K562 (cell line): ENCODE results near the gene ASS1. TPM values are rescaled to one million over a fixed set of nuclear protein-coding genes. Genes with fewer than 3 reads are reported as not detected.

Experiments used
- ATAC-seq: fragments of 200-7000 bp; cut with Tn5 transposase; 3 replicates; pipeline ENCODE4 v1.9.1; 2020; ENCODE audit warnings: moderate library complexity
- BruUV-seq: library from RNA; stranded (reverse); fragments of 400-500 nt; replicated peaks from 2 replicates; lab custom pipeline; 2021; lab: Mats Ljungman, UMichigan
- CTCF ChIA-PET: fragments of 300-600 bp; formaldehyde crosslinking; extraction: SDS; loops from one replicate; lab custom pipeline; 2021; ENCODE audit warnings: low intra/inter-chr PET ratio; lab: Yijun Ruan, JAX
- POLR2A ChIA-PET: fragments of 300-600, 350-650 bp; sonication (Branson Sonifier 250); formaldehyde crosslinking; extraction: SDS; loops from one replicate; lab custom pipeline; 2021; ENCODE audit warnings: antibody characterized with exemption, inconsistent platforms; lab: Yijun Ruan, JAX
- DNase-seq, 4 experiments: peaks; one replicate each; pipeline versions ENCODE4 v3.0.0 to v3.0.0-alpha.2; 2011 to 2018; ENCODE audit warnings: low spot score in 3 of 4, mixed read lengths in 3 of 4; ENCODE audit errors: extremely low read depth in 1 of 4
- FAIRE-seq: peaks from 2 replicates; lab custom pipeline; 2011; peaks lifted over from hg19 to GRCh38; lab: Jason Lieb, UNC
- H2AFZ ChIP-seq: 2 replicates; pipeline ENCODE4 v1.6.0; 2011; ENCODE audit warnings: low read depth, low read length, control low read depth, inconsistent platforms
- H3K27ac ChIP-seq: fragments of 200-600 bp; 3 replicates; pipeline ENCODE4 v1.8.0; 2011; ENCODE audit warnings: low read depth, mild to moderate bottlenecking, control low read depth, inconsistent platforms, low read length, moderate library complexity, mixed read lengths; ENCODE audit errors: extremely low read depth
- H3K27me3 ChIP-seq, 2 experiments: fragments of 300-600 bp in 1 of 2; 2 replicates in 1 of 2; 3 replicates in 1 of 2; pipeline versions ENCODE4 v1.6.0 to v1.8.0; 2011; ENCODE audit warnings: inconsistent platforms in 2 of 2, low read length in 2 of 2, mild to moderate bottlenecking in 1 of 2, mixed read lengths in 1 of 2, moderate library complexity in 1 of 2; ENCODE audit not compliant: control insufficient read depth in 2 of 2, insufficient read depth in 2 of 2
- H3K36me3 ChIP-seq: fragments of 300-600 bp; 3 replicates; pipeline ENCODE4 v1.8.0; 2011; ENCODE audit warnings: mild to moderate bottlenecking, low read length, inconsistent platforms; ENCODE audit not compliant: control insufficient read depth, insufficient read depth
- H3K4me1 ChIP-seq, 2 experiments: fragments of 200-600 bp in 1 of 2; replicated peaks in 1 of 2; 2 replicates in 1 of 2; 3 replicates in 1 of 2; pipeline versions ENCODE4 v1.5.1 to v1.8.0; 2011; ENCODE audit warnings: inconsistent platforms in 2 of 2, low read length in 2 of 2, mild to moderate bottlenecking in 1 of 2, mixed read lengths in 1 of 2, moderate library complexity in 1 of 2; ENCODE audit not compliant: control insufficient read depth in 2 of 2, insufficient read depth in 2 of 2
- H3K4me2 ChIP-seq: 2 replicates; pipeline ENCODE4 v1.6.1; 2011; ENCODE audit warnings: low read length, control low read depth, inconsistent platforms, mixed read lengths; ENCODE audit not compliant: insufficient read depth
- H3K4me3 ChIP-seq: fragments of 200-600 bp; sonication (generic), shearing (Covaris generic); 2 replicates; pipeline ENCODE4 v1.5.1; 2016; ENCODE audit warnings: control low read depth, inconsistent platforms
- H3K79me2 ChIP-seq: fragments of 200-600 bp; 3 replicates; pipeline ENCODE4 v1.8.0; 2011; ENCODE audit warnings: low read length, inconsistent platforms; ENCODE audit not compliant: control insufficient read depth, insufficient read depth
- H3K9ac ChIP-seq, 2 experiments: 2 replicates each; pipeline versions ENCODE4 v1.6.0 to v1.6.1; 2011; ENCODE audit warnings: low read depth in 2 of 2, low read length in 2 of 2, control low read depth in 1 of 2, inconsistent platforms in 1 of 2, mild to moderate bottlenecking in 1 of 2, mixed read lengths in 1 of 2; ENCODE audit not compliant: insufficient read depth in 1 of 2
- H3K9me1 ChIP-seq: one replicate; pipeline ENCODE4 v1.6.0; 2011; ENCODE audit warnings: inconsistent platforms, mild to moderate bottlenecking, low read length, moderate library complexity; ENCODE audit not compliant: control insufficient read depth, insufficient read depth
- H3K9me3 ChIP-seq: replicated peaks from 2 replicates; pipeline ENCODE4 v1.5.1; 2011; ENCODE audit warnings: low read depth, low read length, inconsistent platforms; ENCODE audit not compliant: control insufficient read depth, insufficient read depth
- H4K20me1 ChIP-seq: replicated peaks from 2 replicates; pipeline ENCODE4 v1.6.1; 2011; ENCODE audit warnings: low read length, inconsistent platforms, mixed read lengths; ENCODE audit not compliant: control insufficient read depth, insufficient read depth
- BCOR ChIP-seq: fragments of 450-650 bp; IDR thresholded peaks from 2 replicates; pipeline ENCODE4 v1.6.1; 2016
- CHD4 ChIP-seq: fragments of 200-600 bp; sonication (generic); IDR thresholded peaks from 3 replicates; pipeline ENCODE4 v1.6.1; 2012; ENCODE audit warnings: low read depth, mild to moderate bottlenecking, mixed read lengths, low read length, inconsistent platforms; ENCODE audit not compliant: insufficient read depth, insufficient replicate concordance, poor library complexity, severe bottlenecking
- EHMT2 ChIP-seq: fragments of 450-650 bp; IDR thresholded peaks from 2 replicates; pipeline ENCODE4 v1.6.1; 2018; ENCODE audit warnings: antibody characterized with exemption
- EWSR1 ChIP-seq: fragments of 450-650 bp; IDR thresholded peaks from 2 replicates; pipeline ENCODE4 v1.6.1; 2018; ENCODE audit warnings: borderline replicate concordance, mild to moderate bottlenecking, low read depth, moderate library complexity; ENCODE audit not compliant: partially characterized antibody
- GATA2 ChIP-seq: sonication (generic); formaldehyde crosslinking; IDR thresholded peaks from 2 replicates; pipeline ENCODE4 v1.4.0; 2020; ENCODE audit warnings: mild to moderate bottlenecking, missing genetic modification reagents
- GATAD2A ChIP-seq: fragments of 450-650 bp; IDR thresholded peaks from 2 replicates; pipeline ENCODE4 v1.6.1; 2017
- KDM2B ChIP-seq: fragments of 250-450 bp; sonication (Bioruptor Pico); IDR thresholded peaks from 2 replicates; pipeline ENCODE4 v1.8.0; 2021; ENCODE audit warnings: mild to moderate bottlenecking, moderate library complexity
- MYNN ChIP-seq, 2 experiments: sonication (generic); formaldehyde crosslinking in 1 of 2; IDR thresholded peaks; 2 replicates each; pipeline versions ENCODE4 v1.5.0 to v1.6.1; 2016 to 2020; ENCODE audit warnings: antibody characterized with exemption in 1 of 2, missing genetic modification reagents in 1 of 2
- SMAD4 ChIP-seq: fragments of 250-450 bp; sonication (Bioruptor Pico); conservative IDR thresholded peaks from 2 replicates; pipeline ENCODE4 v1.8.0; 2021; ENCODE audit warnings: inconsistent platforms, mild to moderate bottlenecking, moderate library complexity
- TARDBP ChIP-seq: fragments of 450-650 bp; IDR thresholded peaks from 2 replicates; pipeline ENCODE4 v1.6.1; 2016
- TBP ChIP-seq: optimal IDR thresholded peaks from 2 replicates; pipeline ENCODE3; 2011; ENCODE audit warnings: low read depth, low read length, improper control_type of control experiment
- XRCC5 ChIP-seq: fragments of 200-400 bp; formaldehyde crosslinking; IDR thresholded peaks from 2 replicates; pipeline ENCODE4 v1.6.1; 2017; ENCODE audit warnings: low read depth, mild to moderate bottlenecking, low read length
- ZBTB1 ChIP-seq: sonication (generic); formaldehyde crosslinking; IDR thresholded peaks from 2 replicates; pipeline ENCODE4 v1.8.1; 2023; ENCODE audit warnings: missing genetic modification reagents, low read depth, mild to moderate bottlenecking, borderline replicate concordance
- ZNF263 ChIP-seq: sonication (generic); formaldehyde crosslinking; IDR thresholded peaks from 2 replicates; pipeline ENCODE4 v1.8.0; 2022; ENCODE audit warnings: mild to moderate bottlenecking, missing genetic modification reagents, borderline replicate concordance
- ZNF3 ChIP-seq: fragments of 250-450 bp; sonication (Bioruptor Pico); IDR thresholded peaks from 2 replicates; pipeline ENCODE4 v1.5.0; 2021; ENCODE audit warnings: mild to moderate bottlenecking, moderate library complexity
- ZNF583 ChIP-seq: fragments of 250-450 bp; sonication (Bioruptor Pico); IDR thresholded peaks from 2 replicates; pipeline ENCODE4 v1.4.0; 2020
- ZNF695 ChIP-seq: fragments of 450-650 bp; formaldehyde crosslinking; IDR thresholded peaks from 2 replicates; pipeline ENCODE4 v1.4.0; 2020; ENCODE audit warnings: mild to moderate bottlenecking, moderate library complexity
- WGBS: fragments of 100-300 bp; shearing (Covaris generic); methylation state at CpG from one replicate; pipeline ENCODE4 v1.1.6; 2016; ENCODE audit warnings: low coverage, mixed read lengths; ENCODE audit not compliant: insufficient coverage; ENCODE audit errors: missing lambda C conversion rate; 5-methylcytosine and 5-hydroxymethylcytosine counted together
- in situ Hi-C: fragments of 300-500 bp; cut with MboI; formaldehyde crosslinking; loops from 4 replicates; pipeline ENCODE4 v1.15.0; 2018; ENCODE audit warnings: inconsistent platforms, mixed read lengths
- intact Hi-C: fragments of 100-400 bp; cut with micrococcal nuclease; formaldehyde crosslinking; loops from 2 replicates; pipeline ENCODE4 v1.14.2; 2022
- polyA plus RNA-seq, 8 experiments: library from polyadenylated mRNA; depleted of rRNA in 4 of 8; stranded (reverse) in 5 of 8; unstranded in 3 of 8; fragments of >200 nt; fragmentation: Nextera tagmentation in 2 of 8; fragmentation: Illumina TruSeq in 1 of 8; extraction: Ambion mirVana in 2 of 8; extraction: Trizol in 1 of 8; gene quantifications; 2 replicates each; pipeline versions ENCODE4 v1.2.1 to v1.2.3, GENCODE V29; 2011 to 2014; ENCODE audit warnings: inconsistent platforms in 1 of 8, missing spikeins in 1 of 8
- total RNA-seq, 7 experiments: library from RNA; depleted of rRNA in 6 of 7; stranded (reverse); fragments of >200 nt in 6 of 7; fragmentation: Illumina TruSeq in 2 of 7; extraction: Trizol in 2 of 7; gene quantifications; 2 replicates each; pipeline versions ENCODE4 v1.2.1 to v1.2.3, GENCODE V29; 2011 to 2021; ENCODE audit warnings: low replicate concordance in 1 of 7
- TF ChIP-seq, protein P1 (sequence below): IDR thresholded peaks from 2 replicates; pipeline ENCODE4 v1.6.1; 2016; ENCODE audit warnings: missing genetic modification characterization, missing compliant biosample characterization
- TF ChIP-seq, protein P2 (sequence below), 2 experiments: IDR thresholded peaks; 2 replicates each; pipeline ENCODE4 v1.6.1; 2012; ENCODE audit warnings: improper control_type of control experiment in 2 of 2, low read depth in 2 of 2, low read length in 2 of 2, borderline replicate concordance in 1 of 2

The ASS1 gene
- total and polyA plus RNA-seq, 9 of the 15 experiments (the other 6 are each of a cell fraction or from before 2014, with no cell fraction given) = 1.5 to 5.7 (median 3.7) TPM

DNA sequence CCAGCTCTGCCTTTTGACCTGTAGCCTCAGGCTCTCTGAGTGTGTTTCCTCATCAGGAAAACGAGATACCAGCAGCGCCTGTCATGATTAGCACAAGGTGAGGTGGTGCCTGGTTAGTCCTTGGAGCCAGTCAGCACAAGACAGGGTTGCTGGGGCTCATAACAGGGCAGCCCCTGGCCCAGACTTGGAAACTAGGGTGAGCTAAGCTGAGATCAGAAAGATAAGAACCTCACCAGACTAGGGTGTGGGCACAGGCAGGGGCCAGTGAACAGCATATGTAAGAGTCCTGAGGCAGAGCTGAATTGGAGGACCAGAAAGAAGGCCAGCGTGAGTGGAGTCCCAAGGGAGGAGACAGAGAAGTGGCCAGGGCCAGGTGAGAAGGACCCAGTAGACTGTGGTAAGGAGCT is 91.9 kb downstream of the ASS1 start:
- in situ Hi-C loops = no loop called here
- Histone ChIP-seq H3K4me3 (peak overlapping the region; percentile 33; the same call in 1 of the 2 replicates), H3K27me3 (no peaks in the 10 kb centered on the region), H3K4me1 (peaks cover 43 to 67% of the 10 kb centered on the region in 2 experiments), H4K20me1 (no peaks in the 10 kb centered on the region), H3K36me3 (no peaks in the 10 kb centered on the region), H3K27ac (peak overlapping the region; percentile 71), H3K79me2 (no peaks in the 10 kb centered on the region), H3K4me2 (peak overlapping the region; percentile 88), H3K9me3 (no peaks in the 10 kb centered on the region), H3K9ac (peak overlapping the region; percentile 55 to 89; a peak in 3 of 4 replicates), H2AFZ (peak overlapping the region; percentile 84; the same call in 1 of the 2 replicates), H3K9me1 (no peaks in the 10 kb centered on the region)
- ATAC-seq (peak; percentile 44), DNase-seq (peak; percentile 36 to 68 (median 62)), FAIRE-seq (peak; percentile 44)
- BruUV-seq = no TSS peak
- ChIA-PET CTCF (no interaction called here), POLR2A (interaction anchor here (0.9 to 2.3 kb wide), 7 partner anchors 8 to 101 kb away, joined by 3 to 11 read pairs (median 3); no protein-coding TSS in a partner anchor)
- WGBS = 11% methylated on average over 3 of the region's 3 CpGs
- intact Hi-C loops = loop anchor here (5.0 kb wide), 1 partner anchor 41 kb away; the partner anchor contains the start of gene FUBP3
- 0 out of 2 replicates have a peak, but pooled peaks have one; percentile 13 for TF ChIP-seq GATAD2A
- TF ChIP-seq, protein P1, sequence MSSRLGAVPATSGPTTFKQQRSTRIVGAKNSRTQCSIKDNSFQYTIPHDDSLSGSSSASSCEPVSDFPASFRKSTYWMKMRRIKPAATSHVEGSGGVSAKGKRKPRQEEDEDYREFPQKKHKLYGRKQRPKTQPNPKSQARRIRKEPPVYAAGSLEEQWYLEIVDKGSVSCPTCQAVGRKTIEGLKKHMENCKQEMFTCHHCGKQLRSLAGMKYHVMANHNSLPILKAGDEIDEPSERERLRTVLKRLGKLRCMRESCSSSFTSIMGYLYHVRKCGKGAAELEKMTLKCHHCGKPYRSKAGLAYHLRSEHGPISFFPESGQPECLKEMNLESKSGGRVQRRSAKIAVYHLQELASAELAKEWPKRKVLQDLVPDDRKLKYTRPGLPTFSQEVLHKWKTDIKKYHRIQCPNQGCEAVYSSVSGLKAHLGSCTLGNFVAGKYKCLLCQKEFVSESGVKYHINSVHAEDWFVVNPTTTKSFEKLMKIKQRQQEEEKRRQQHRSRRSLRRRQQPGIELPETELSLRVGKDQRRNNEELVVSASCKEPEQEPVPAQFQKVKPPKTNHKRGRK (tag) = no peak
- TF ChIP-seq ZNF3 (CRISPR knock-in tag) = no peak
- no peak for TF ChIP-seq XRCC5
- 0 out of 2 replicates have a peak, but pooled peaks have one; percentile 12 for TF ChIP-seq ZNF263 (CRISPR knock-in tag)
- TF ChIP-seq ZNF583 (CRISPR knock-in tag) = no peak
- TF ChIP-seq TARDBP = no peak
- no peak for TF ChIP-seq EWSR1
- TF ChIP-seq SMAD4 (CRISPR knock-in tag) = no peak
- TF ChIP-seq TBP = peak; percentile 20
- peak; percentile 12; the same call in 1 of the 2 replicates for TF ChIP-seq BCOR
- peak; percentile 23; the same call in 1 of the 2 replicates for TF ChIP-seq EHMT2
- TF ChIP-seq KDM2B (CRISPR knock-in tag) = 0 out of 2 replicates have a peak, but pooled peaks have one; percentile 58
- TF ChIP-seq, protein P2, sequence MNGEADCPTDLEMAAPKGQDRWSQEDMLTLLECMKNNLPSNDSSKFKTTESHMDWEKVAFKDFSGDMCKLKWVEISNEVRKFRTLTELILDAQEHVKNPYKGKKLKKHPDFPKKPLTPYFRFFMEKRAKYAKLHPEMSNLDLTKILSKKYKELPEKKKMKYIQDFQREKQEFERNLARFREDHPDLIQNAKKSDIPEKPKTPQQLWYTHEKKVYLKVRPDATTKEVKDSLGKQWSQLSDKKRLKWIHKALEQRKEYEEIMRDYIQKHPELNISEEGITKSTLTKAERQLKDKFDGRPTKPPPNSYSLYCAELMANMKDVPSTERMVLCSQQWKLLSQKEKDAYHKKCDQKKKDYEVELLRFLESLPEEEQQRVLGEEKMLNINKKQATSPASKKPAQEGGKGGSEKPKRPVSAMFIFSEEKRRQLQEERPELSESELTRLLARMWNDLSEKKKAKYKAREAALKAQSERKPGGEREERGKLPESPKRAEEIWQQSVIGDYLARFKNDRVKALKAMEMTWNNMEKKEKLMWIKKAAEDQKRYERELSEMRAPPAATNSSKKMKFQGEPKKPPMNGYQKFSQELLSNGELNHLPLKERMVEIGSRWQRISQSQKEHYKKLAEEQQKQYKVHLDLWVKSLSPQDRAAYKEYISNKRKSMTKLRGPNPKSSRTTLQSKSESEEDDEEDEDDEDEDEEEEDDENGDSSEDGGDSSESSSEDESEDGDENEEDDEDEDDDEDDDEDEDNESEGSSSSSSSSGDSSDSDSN (IDR thresholded peaks at IDR 0.05; ENCODE audit: borderline replicate concordance in 1 of 2, low read depth in 2 of 2, low read length in 2 of 2) = 0 out of 4 replicates have a peak, but pooled peaks of 1 of the 2 experiments have one; percentile 15
- TF ChIP-seq ZNF695 (CRISPR knock-in tag) = no peak
- 0 out of 2 replicates have a peak, but pooled peaks have one; percentile 3 for TF ChIP-seq MYNN (IDR thresholded peaks at IDR 0.05)
- no peak for TF ChIP-seq MYNN (CRISPR knock-in tag; IDR thresholded peaks at IDR 0.05)
- TF ChIP-seq ZBTB1 (CRISPR knock-in tag) = no peak
- TF ChIP-seq CHD4 = peak; percentile 7
- TF ChIP-seq GATA2 = peak; percentile 65
